OCI-LY3 (cell line): ENCODE data around the gene OVCA2.
A peak's percentile ranks its signal among the peaks of the same experiment; 100 is the strongest.

Experiments
- H2AFZ ChIP-seq: fragments of 200-600, 300-600 bp; shearing (Covaris generic); 2 replicates; pipeline ENCODE4 v1.6.0; 2014; ENCODE audit warnings: antibody characterized with exemption, low read depth, low read length
- H3K27ac ChIP-seq: fragments of 200-600, 300-600 bp; sonication (generic); 2 replicates; pipeline ENCODE4 v1.5.1; 2014; ENCODE audit warnings: mild to moderate bottlenecking, low read length, moderate library complexity, mixed read lengths
- H3K27me3 ChIP-seq: fragments of 200-600, 300-600 bp; sonication (generic); 2 replicates; pipeline ENCODE4 v1.6.1; 2014; ENCODE audit warnings: low read depth, low read length, mixed read lengths
- H3K36me3 ChIP-seq: fragments of 200-600, 300-600 bp; sonication (generic); replicated peaks from 2 replicates; pipeline ENCODE3; 2014; ENCODE audit warnings: low read depth, low read length, mixed read lengths
- H3K4me1 ChIP-seq: fragments of 300-600, 200-600 bp; sonication (generic); 2 replicates; pipeline ENCODE4 v1.6.1; 2014; ENCODE audit warnings: low read length, mixed read lengths
- H3K4me2 ChIP-seq: fragments of 200-600, 300-600 bp; sonication (generic); 2 replicates; pipeline ENCODE4 v1.6.1; 2014; ENCODE audit warnings: low read length, mixed read lengths
- H3K4me3 ChIP-seq: fragments of 300-600, 200-600 bp; sonication (generic); 2 replicates; pipeline ENCODE4 v1.5.1; 2014; ENCODE audit warnings: antibody characterized with exemption, mild to moderate bottlenecking, low read length, moderate library complexity
- H3K79me2 ChIP-seq: fragments of 300-600, 200-600 bp; shearing (Covaris generic); 2 replicates; pipeline ENCODE4 v1.6.1; 2014; ENCODE audit warnings: mild to moderate bottlenecking, low read length, mixed read lengths
- H3K9ac ChIP-seq: fragments of 300-600, 200-600 bp; shearing (Covaris generic); 2 replicates; pipeline ENCODE4 v1.6.0; 2014; ENCODE audit warnings: mild to moderate bottlenecking, low read length, moderate library complexity
- H3K9me3 ChIP-seq: fragments of 200-600, 300-600 bp; shearing (Covaris generic); 2 replicates; pipeline ENCODE4 v1.6.1; 2014; ENCODE audit warnings: low read length, mixed read lengths; ENCODE audit not compliant: insufficient read depth
- H4K20me1 ChIP-seq: fragments of 200-600, 300-600 bp; sonication (generic); 2 replicates; pipeline ENCODE4 v1.6.1; 2016; ENCODE audit warnings: low read length, mixed read lengths; ENCODE audit not compliant: insufficient read depth
- CTCF ChIP-seq: fragments of 200-600, 300-600 bp; sonication (generic); IDR thresholded peaks from 2 replicates; pipeline ENCODE4 v1.5.1; 2014; ENCODE audit warnings: antibody characterized with exemption, low read length, low read depth
- EZH2phosphoT487 ChIP-seq: fragments of 200-600 bp; shearing (Covaris generic); IDR thresholded peaks from 2 replicates; pipeline ENCODE4 v1.6.1; 2018; ENCODE audit warnings: antibody characterized with exemption, mixed run types, low read depth

Gene OVCA2

GRCh38 chr17:2068031-2068518 lies 26.3 kb downstream of the OVCA2 start:
- H3K4me2 ChIP-seq, result no peak overlapping the region
- TF ChIP-seq EZH2phosphoT487 (no peak), CTCF (no peak)
- no peak overlapping the region for H3K27ac ChIP-seq
- H3K4me3 ChIP-seq, result no peak overlapping the region
- no peaks in the 10 kb centered on the region for H3K36me3 ChIP-seq
- H3K79me2 ChIP-seq, result no peaks in the 10 kb centered on the region
- H3K4me1 ChIP-seq, result peaks cover 23% of the 10 kb centered on the region
- no peak overlapping the region for H3K9ac ChIP-seq
- H2AFZ ChIP-seq, result no peak overlapping the region
- no peaks in the 10 kb centered on the region for H3K9me3 ChIP-seq
- peaks cover 13% of the 10 kb centered on the region for H3K27me3 ChIP-seq
- peaks cover 57% of the 10 kb centered on the region for H4K20me1 ChIP-seq

- H4K20me1 ChIP-seq, result peaks cover 57% of the 10 kb centered on the region
Observed at GRCh38 chr17:2068519-2069051, 26.8 kb downstream of the OVCA2 start.

GRCh38 chr17:2070241-2071023 lies 28.6 kb downstream of the OVCA2 start:
- peak; percentile 12; the same call in 1 of the 2 replicates for TF ChIP-seq CTCF
- TF ChIP-seq EZH2phosphoT487, result peak; percentile 74; the same call in 1 of the 2 replicates
- Histone ChIP-seq H3K9ac (no peak overlapping the region), H3K27ac (peak overlapping the region; percentile 29; the same call in 1 of the 2 replicates)

More at GRCh38 chr17:2068519-2069051, 26.8 kb downstream of the OVCA2 start:
- Histone ChIP-seq H3K9ac (no peak overlapping the region), H3K4me2 (no peak overlapping the region), H3K27ac (no peak overlapping the region), H3K36me3 (no peaks in the 10 kb centered on the region), H3K79me2 (no peaks in the 10 kb centered on the region), H3K4me3 (no peak overlapping the region), H3K9me3 (no peaks in the 10 kb centered on the region), H3K4me1 (peaks cover 23% of the 10 kb centered on the region), H2AFZ (no peak overlapping the region), H3K27me3 (peaks cover 13% of the 10 kb centered on the region)
- TF ChIP-seq EZH2phosphoT487 (no peak), CTCF (no peak)

GRCh38 chr17:2071024-2071385 lies 29.2 kb downstream of the OVCA2 start:
- Histone ChIP-seq H3K79me2 (no peaks in the 10 kb centered on the region), H3K36me3 (no peaks in the 10 kb centered on the region), H3K4me3 (peak overlapping the region; percentile 59), H4K20me1 (peaks cover 49% of the 10 kb centered on the region), H3K9ac (no peak overlapping the region), H3K4me1 (peaks cover 23% of the 10 kb centered on the region), H3K27ac (peak overlapping the region; percentile 29; the same call in 1 of the 2 replicates), H3K9me3 (no peaks in the 10 kb centered on the region), H3K4me2 (peak overlapping the region; percentile 81), H2AFZ (no peak overlapping the region), H3K27me3 (peaks cover 16% of the 10 kb centered on the region)
- no peak for TF ChIP-seq EZH2phosphoT487
- TF ChIP-seq CTCF, result no peak

More at GRCh38 chr17:2070241-2071023, 28.6 kb downstream of the OVCA2 start:
- Histone ChIP-seq H3K36me3 (no peaks in the 10 kb centered on the region), H3K27me3 (peaks cover 16% of the 10 kb centered on the region), H3K4me3 (peak overlapping the region; percentile 59), H2AFZ (no peak overlapping the region), H3K79me2 (no peaks in the 10 kb centered on the region), H4K20me1 (peaks cover 49% of the 10 kb centered on the region), H3K9me3 (no peaks in the 10 kb centered on the region), H3K4me2 (peak overlapping the region; percentile 81), H3K4me1 (peaks cover 23% of the 10 kb centered on the region)
